Measurements from ENCODE around the gene DDX1. TPM values are rescaled to one million over a fixed set of nuclear protein-coding genes. Genes with fewer than 3 reads are reported as not detected.

DDX1 gene
- total RNA-seq, 1 donor from 2014 or later, result 89.9 TPM

DNA sequence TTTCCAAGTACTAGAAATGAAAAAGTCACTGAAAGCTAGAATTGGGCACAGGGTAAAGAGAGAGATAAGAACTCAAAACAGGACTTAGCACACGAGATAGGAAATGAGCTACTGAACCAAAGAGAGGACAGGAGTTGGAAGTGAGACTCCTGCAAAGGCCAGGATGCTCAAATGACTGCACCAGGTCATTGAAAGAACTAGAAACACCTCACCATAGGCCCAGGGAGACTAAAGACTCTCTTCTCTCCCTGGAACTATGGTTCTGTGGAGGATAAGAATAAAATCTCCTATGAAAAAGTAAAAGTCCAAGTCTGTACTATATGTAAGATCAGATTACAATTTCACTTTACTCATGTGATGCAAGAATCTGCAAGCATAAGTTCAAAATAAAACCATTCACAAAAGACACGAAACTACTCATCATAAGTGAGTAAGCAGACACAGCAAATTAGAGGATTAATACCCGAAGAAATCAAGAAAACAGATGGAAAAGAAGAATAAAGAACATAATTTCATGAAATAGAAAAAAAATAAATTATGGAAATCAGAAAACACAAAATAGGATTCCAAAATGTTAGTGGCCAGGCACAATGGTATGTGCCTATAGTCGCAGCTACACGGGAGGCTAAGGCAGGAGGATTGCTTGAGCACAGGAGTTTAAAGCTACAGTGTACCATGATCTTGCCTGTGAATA is 37.0 kb upstream of the DDX1 start:
- Mint-ChIP-seq H3K4me3 (ENCODE audit: unreplicated experiment) (peak overlapping the region; percentile 39), H3K36me3 (ENCODE audit: low read depth) (peaks cover 11% of the 10 kb centered on the region), H3K4me1 (ENCODE audit: low read depth) (peaks cover 24% of the 10 kb centered on the region), H3K27me3 (ENCODE audit: low read depth) (no peaks in the 10 kb centered on the region), H3K9me3 (ENCODE audit: low read depth) (no peaks in the 10 kb centered on the region), H3K27ac (ENCODE audit: unreplicated experiment) (peak overlapping the region; percentile 84)
- DNase-seq (ENCODE audit: low spot score), result no peak
- TF ChIP-seq, protein P1, sequence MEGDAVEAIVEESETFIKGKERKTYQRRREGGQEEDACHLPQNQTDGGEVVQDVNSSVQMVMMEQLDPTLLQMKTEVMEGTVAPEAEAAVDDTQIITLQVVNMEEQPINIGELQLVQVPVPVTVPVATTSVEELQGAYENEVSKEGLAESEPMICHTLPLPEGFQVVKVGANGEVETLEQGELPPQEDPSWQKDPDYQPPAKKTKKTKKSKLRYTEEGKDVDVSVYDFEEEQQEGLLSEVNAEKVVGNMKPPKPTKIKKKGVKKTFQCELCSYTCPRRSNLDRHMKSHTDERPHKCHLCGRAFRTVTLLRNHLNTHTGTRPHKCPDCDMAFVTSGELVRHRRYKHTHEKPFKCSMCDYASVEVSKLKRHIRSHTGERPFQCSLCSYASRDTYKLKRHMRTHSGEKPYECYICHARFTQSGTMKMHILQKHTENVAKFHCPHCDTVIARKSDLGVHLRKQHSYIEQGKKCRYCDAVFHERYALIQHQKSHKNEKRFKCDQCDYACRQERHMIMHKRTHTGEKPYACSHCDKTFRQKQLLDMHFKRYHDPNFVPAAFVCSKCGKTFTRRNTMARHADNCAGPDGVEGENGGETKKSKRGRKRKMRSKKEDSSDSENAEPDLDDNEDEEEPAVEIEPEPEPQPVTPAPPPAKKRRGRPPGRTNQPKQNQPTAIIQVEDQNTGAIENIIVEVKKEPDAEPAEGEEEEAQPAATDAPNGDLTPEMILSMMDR (IDR thresholded peaks at IDR 0.05), result no peak

DNA sequence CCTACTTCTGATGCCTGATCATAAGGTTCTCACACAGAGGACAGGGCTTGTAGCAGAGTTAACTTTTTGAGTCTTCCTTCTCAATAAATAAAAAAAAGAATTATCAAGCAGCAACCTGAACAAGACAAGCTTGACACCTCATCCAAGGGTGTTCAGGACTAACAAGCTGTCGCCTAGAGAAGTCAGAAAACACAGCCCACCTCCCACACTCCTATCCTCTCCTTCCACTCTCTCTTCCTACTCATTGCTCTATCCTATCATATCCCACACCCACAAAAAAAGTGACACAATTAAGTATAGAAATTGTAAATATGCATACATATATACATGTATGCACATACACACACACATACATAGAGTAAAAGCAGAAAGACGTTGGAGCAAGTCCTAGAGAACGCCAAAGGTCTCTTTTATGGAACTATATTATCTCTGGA is 35.9 kb upstream of the DDX1 start:
- Mint-ChIP-seq H3K9me3 (ENCODE audit: low read depth) (no peaks in the 10 kb centered on the region), H3K36me3 (ENCODE audit: low read depth) (peaks cover 11% of the 10 kb centered on the region), H3K27me3 (ENCODE audit: low read depth) (no peaks in the 10 kb centered on the region), H3K4me3 (ENCODE audit: unreplicated experiment) (no peak overlapping the region), H3K27ac (ENCODE audit: unreplicated experiment) (peak overlapping the region; percentile 47), H3K4me1 (ENCODE audit: low read depth) (peaks cover 31% of the 10 kb centered on the region)
- TF ChIP-seq, protein P1 (IDR thresholded peaks at IDR 0.05), result no peak
- no peak for DNase-seq (ENCODE audit: low spot score)

DNA sequence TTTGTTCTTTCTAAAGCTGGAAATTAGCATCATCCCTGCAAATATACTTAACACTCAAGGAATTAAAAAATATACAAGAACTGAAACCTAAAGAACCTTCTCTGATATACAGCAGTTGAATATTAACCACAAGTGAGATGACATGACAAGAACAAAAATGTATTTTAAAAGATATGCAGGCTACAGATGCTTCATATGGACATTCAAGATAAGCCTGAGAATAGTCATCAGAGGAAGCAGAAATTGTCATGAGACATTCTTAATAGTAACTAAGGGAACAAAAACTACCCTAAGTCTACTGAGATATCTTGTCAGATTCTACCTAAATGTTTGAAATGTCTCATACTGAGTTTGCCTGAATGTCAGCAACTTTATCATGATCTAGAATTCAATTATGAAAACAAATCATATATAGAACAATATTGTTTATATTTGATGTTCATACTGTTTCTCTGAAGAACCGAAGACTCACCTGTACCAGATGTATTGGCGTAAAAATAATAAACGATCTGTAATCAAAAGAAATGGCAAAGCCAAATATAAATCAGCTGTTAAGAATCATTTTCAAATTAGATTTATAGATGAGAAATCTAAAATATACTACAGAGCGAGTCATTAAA is 35.2 kb upstream of the DDX1 start:
- Mint-ChIP-seq H3K36me3 (ENCODE audit: low read depth) (peaks cover 11% of the 10 kb centered on the region), H3K4me1 (ENCODE audit: low read depth) (peaks cover 33% of the 10 kb centered on the region), H3K9me3 (ENCODE audit: low read depth) (no peaks in the 10 kb centered on the region), H3K27me3 (ENCODE audit: low read depth) (no peaks in the 10 kb centered on the region), H3K4me3 (ENCODE audit: unreplicated experiment) (no peak overlapping the region), H3K27ac (ENCODE audit: unreplicated experiment) (no peak overlapping the region)
- TF ChIP-seq, protein P1 (IDR thresholded peaks at IDR 0.05), result no peak
- no peak for DNase-seq (ENCODE audit: low spot score)

DNA sequence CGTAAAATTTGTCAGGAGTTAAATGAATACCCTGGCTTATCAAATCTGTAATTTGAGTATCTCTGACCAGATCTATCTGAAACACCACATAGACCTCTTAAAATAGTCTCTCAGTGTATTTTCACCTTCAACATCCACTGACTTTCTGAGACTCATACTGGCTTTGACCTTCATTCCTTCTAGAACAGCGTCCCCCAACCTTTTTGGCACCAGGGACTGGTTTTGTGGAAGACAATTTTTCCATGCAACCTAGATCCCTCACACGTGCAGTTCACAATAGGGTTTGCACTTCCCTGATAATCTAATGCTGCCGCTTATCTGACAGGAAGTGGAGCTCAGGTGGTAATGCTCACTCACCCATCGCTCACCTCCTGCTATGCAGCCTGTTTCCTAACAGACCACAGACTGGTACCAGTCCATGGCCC is 33.8 kb upstream of the DDX1 start:
- no peak overlapping the region for H3K27ac Mint-ChIP-seq (ENCODE audit: unreplicated experiment)

More for the DNA sequence above, 33.8 kb upstream of the DDX1 start:
- Mint-ChIP-seq H3K36me3 (ENCODE audit: low read depth) (peaks cover 5% of the 10 kb centered on the region), H3K4me3 (ENCODE audit: unreplicated experiment) (no peak overlapping the region), H3K4me1 (ENCODE audit: low read depth) (peaks cover 41% of the 10 kb centered on the region), H3K9me3 (ENCODE audit: low read depth) (no peaks in the 10 kb centered on the region), H3K27me3 (ENCODE audit: low read depth) (no peaks in the 10 kb centered on the region)
- no peak for DNase-seq (ENCODE audit: low spot score)
- TF ChIP-seq, protein P1 (IDR thresholded peaks at IDR 0.05), result no peak

All from chondrocyte (in vitro differentiated cells).